ENCODE measurements around the gene KMT2B. TPM values are rescaled to one million over a fixed set of nuclear protein-coding genes. Genes with fewer than 3 reads are reported as not detected.

KMT2B gene
- total RNA-seq, 1 donor from 2014 or later = 70.2 TPM

- Mint-ChIP-seq H3K4me3 (ENCODE audit: low read depth) (no peak overlapping the region), H3K4me1 (ENCODE audit: low read depth) (no peaks in the 10 kb centered on the region), H3K27ac (no peak overlapping the region), H3K9me3 (ENCODE audit: low read depth) (no peaks in the 10 kb centered on the region), H3K27me3 (no peaks in the 10 kb centered on the region), H3K36me3 (ENCODE audit: insufficient read depth) (peaks cover 32% of the 10 kb centered on the region)
- no peak for TF ChIP-seq CTCF (IDR thresholded peaks at IDR 0.05; ENCODE audit: unreplicated experiment)
- no peak for DNase-seq (ENCODE audit: low spot score, unreplicated experiment)
These were observed 16.5 kb downstream of the KMT2B start for GRCh38 chr19:35734273-35734672.

GRCh38 chr19:35734889-35735288 lies 17.1 kb downstream of the KMT2B start:
- Mint-ChIP-seq H3K4me3 (ENCODE audit: low read depth) (no peak overlapping the region), H3K4me1 (ENCODE audit: low read depth) (peaks cover 1% of the 10 kb centered on the region), H3K36me3 (ENCODE audit: insufficient read depth) (peaks cover 28% of the 10 kb centered on the region), H3K27me3 (no peaks in the 10 kb centered on the region), H3K9me3 (ENCODE audit: low read depth) (no peaks in the 10 kb centered on the region), H3K27ac (no peak overlapping the region)
- no peak for DNase-seq (ENCODE audit: low spot score, unreplicated experiment)
- TF ChIP-seq CTCF (IDR thresholded peaks at IDR 0.05; ENCODE audit: unreplicated experiment) = no peak

GRCh38 chr19:35736913-35737886 lies 19.4 kb downstream of the KMT2B start:
- H3K9me3 Mint-ChIP-seq (ENCODE audit: low read depth) = no peaks in the 10 kb centered on the region
- H3K4me3 Mint-ChIP-seq (ENCODE audit: low read depth) = no peak overlapping the region

GRCh38 chr19:35738021-35738886 lies 20.5 kb downstream of the KMT2B start:
- Mint-ChIP-seq H3K36me3 (ENCODE audit: insufficient read depth) (peaks cover 19% of the 10 kb centered on the region), H3K4me3 (ENCODE audit: low read depth) (no peak overlapping the region), H3K9me3 (ENCODE audit: low read depth) (no peaks in the 10 kb centered on the region), H3K4me1 (ENCODE audit: low read depth) (peaks cover 3% of the 10 kb centered on the region), H3K27me3 (no peaks in the 10 kb centered on the region), H3K27ac (no peak overlapping the region)
- DNase-seq (ENCODE audit: low spot score, unreplicated experiment) = no peak
- no peak for TF ChIP-seq CTCF (IDR thresholded peaks at IDR 0.05; ENCODE audit: unreplicated experiment)

More at GRCh38 chr19:35736913-35737886, 19.4 kb downstream of the KMT2B start:
- H3K36me3 Mint-ChIP-seq (ENCODE audit: insufficient read depth) = peaks cover 19% of the 10 kb centered on the region
- H3K4me1 Mint-ChIP-seq (ENCODE audit: low read depth) = peaks cover 3% of the 10 kb centered on the region
- peak; percentile 21 for TF ChIP-seq CTCF (IDR thresholded peaks at IDR 0.05; ENCODE audit: unreplicated experiment)
- no peaks in the 10 kb centered on the region for H3K27me3 Mint-ChIP-seq
- H3K27ac Mint-ChIP-seq = no peak overlapping the region
- DNase-seq (ENCODE audit: low spot score, unreplicated experiment) = no peak

- TF ChIP-seq CTCF (IDR thresholded peaks at IDR 0.05; ENCODE audit: unreplicated experiment) = no peak
- no peak for DNase-seq (ENCODE audit: low spot score, unreplicated experiment)
- Mint-ChIP-seq H3K27me3 (no peaks in the 10 kb centered on the region), H3K4me3 (ENCODE audit: low read depth) (no peak overlapping the region), H3K4me1 (ENCODE audit: low read depth) (peaks cover 3% of the 10 kb centered on the region), H3K36me3 (ENCODE audit: insufficient read depth) (peaks cover 18% of the 10 kb centered on the region), H3K27ac (no peak overlapping the region), H3K9me3 (ENCODE audit: low read depth) (no peaks in the 10 kb centered on the region)
These were observed 21.1 kb downstream of the KMT2B start for GRCh38 chr19:35738887-35739229.
